Ishikawa (cell line): ENCODE results near the gene PVR.

ENCODE experiments used
- EP300 ChIP-seq: IDR thresholded peaks from 2 replicates; pipeline ENCODE4 v1.6.1; 2012; ENCODE audit warnings: borderline replicate concordance
- TF ChIP-seq, protein P1 (sequence below): IDR thresholded peaks from 2 replicates; pipeline ENCODE4 v1.6.1; 2012

GRCh38 chr19:44613295-44614178 lies 30.2 kb upstream of the PVR start, which contains the start of gene IGSF23:
- TF ChIP-seq, protein P1, sequence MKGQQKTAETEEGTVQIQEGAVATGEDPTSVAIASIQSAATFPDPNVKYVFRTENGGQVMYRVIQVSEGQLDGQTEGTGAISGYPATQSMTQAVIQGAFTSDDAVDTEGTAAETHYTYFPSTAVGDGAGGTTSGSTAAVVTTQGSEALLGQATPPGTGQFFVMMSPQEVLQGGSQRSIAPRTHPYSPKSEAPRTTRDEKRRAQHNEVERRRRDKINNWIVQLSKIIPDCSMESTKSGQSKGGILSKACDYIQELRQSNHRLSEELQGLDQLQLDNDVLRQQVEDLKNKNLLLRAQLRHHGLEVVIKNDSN: no peak
- no peak for TF ChIP-seq EP300
